ENCODE results near the gene PISD. TPM values are rescaled to one million over a fixed set of nuclear protein-coding genes. Genes with fewer than 3 reads are reported as not detected.

Gene PISD
- total RNA-seq, 4 donors from 2014 or later: 33.7 to 111 (median 47.7) TPM

- TF ChIP-seq CTCF (IDR thresholded peaks at IDR 0.05) (no peak), POLR2A (IDR thresholded peaks at IDR 0.05) (no peak), POLR2AphosphoS5 (IDR thresholded peaks at IDR 0.05) (peak in 1 of 3 donors; percentile 36), EP300 (IDR thresholded peaks at IDR 0.05; ENCODE audit: low read depth) (no peak)
- WGBS, 2 donors (ENCODE audit: low coverage in 1 of 2): 59 to 75% methylated on average over 6 to 10 of the region's 10 CpGs
- intact Hi-C loops (cut with DNase I; ENCODE audit: low total_unique reads): no loop called here
- in situ Hi-C loops (cut with MboI; ENCODE audit: low pct_ligation_motif_present in 1 of 4, low pct_unique_long_range_greater_than_20kb in 1 of 4, low sequenced_read_pairs in 3 of 4): loop anchor here in 3 of 4 donors (5.0 to 25.0 kb wide), 3 partner anchors 73 to 150 kb away; partner anchors contain the start of genes EIF4ENIF1 (in 1 of the 3) and SFI1 (in 1 of the 3)
- Histone ChIP-seq H3K36me3 (no peaks in the 10 kb centered on the region), H3K4me3 (peak overlapping the region in 1 of 4 donors; percentile 3), H3K27ac (peak overlapping the region; percentile 55 to 63 (median 56)), H3K4me1 (peaks cover 0 to 34% (median 20%) of the 10 kb centered on the region in 4 donors), H3K9me3 (no peaks in the 10 kb centered on the region), H3K27me3 (no peaks in the 10 kb centered on the region)
- no peak for DNase-seq
These were observed 24.5 kb downstream of the PISD start for GRCh38 chr22:31637447-31637890.

- H3K27ac ChIP-seq: peak overlapping the region in 2 of 4 donors; percentile 0 to 14
- no peak overlapping the region for H3K4me3 ChIP-seq
- intact Hi-C loops (cut with DNase I; ENCODE audit: low total_unique reads): no loop called here
- DNase-seq: no peak
- no peaks in the 10 kb centered on the region for H3K36me3 ChIP-seq
- in situ Hi-C loops (cut with MboI; ENCODE audit: low pct_ligation_motif_present in 1 of 4, low pct_unique_long_range_greater_than_20kb in 1 of 4, low sequenced_read_pairs in 3 of 4): loop anchor here in 3 of 4 donors (5.0 to 25.0 kb wide), 3 partner anchors 71 to 148 kb away; partner anchors contain the start of genes EIF4ENIF1 (in 1 of the 3) and SFI1 (in 1 of the 3)
- no peaks in the 10 kb centered on the region for H3K27me3 ChIP-seq
- TF ChIP-seq CTCF (IDR thresholded peaks at IDR 0.05) (no peak), POLR2AphosphoS5 (IDR thresholded peaks at IDR 0.05) (no peak), POLR2A (IDR thresholded peaks at IDR 0.05) (no peak)
- peaks cover 0 to 34% (median 28%) of the 10 kb centered on the region in 4 donors for H3K4me1 ChIP-seq
- no peaks in the 10 kb centered on the region for H3K9me3 ChIP-seq
- WGBS, 2 donors (ENCODE audit: low coverage in 1 of 2): 51 to 81% methylated on average over 4 to 13 of the region's 13 CpGs
These were observed 26.2 kb downstream of the PISD start for GRCh38 chr22:31635638-31636306.

GRCh38 chr22:31631436-31631835 lies 30.6 kb downstream of the PISD start:
- Histone ChIP-seq H3K4me1 (peaks cover 12 to 49% (median 37%) of the 10 kb centered on the region in 4 donors), H3K27me3 (no peaks in the 10 kb centered on the region), H3K9me3 (no peaks in the 10 kb centered on the region), H3K36me3 (no peaks in the 10 kb centered on the region), H3K4me3 (peak overlapping the region in 1 of 4 donors; percentile 82), H3K27ac (peak overlapping the region; percentile 84 to 89 (median 87))
- in situ Hi-C loops (cut with MboI; ENCODE audit: low pct_ligation_motif_present in 1 of 4, low pct_unique_long_range_greater_than_20kb in 1 of 4, low sequenced_read_pairs in 3 of 4): loop anchor here in 3 of 4 donors (5.0 to 25.0 kb wide), 3 partner anchors 67 to 144 kb away; partner anchors contain the start of genes EIF4ENIF1 (in 1 of the 3) and SFI1 (in 1 of the 3)
- intact Hi-C loops (cut with DNase I; ENCODE audit: low total_unique reads): loop anchor here (5.0 kb wide), 1 partner anchor 74 kb away; no protein-coding TSS in a partner anchor
- TF ChIP-seq POLR2AphosphoS5 (IDR thresholded peaks at IDR 0.05): no peak
- no peak for TF ChIP-seq EP300 (IDR thresholded peaks at IDR 0.05; ENCODE audit: low read depth)
- no peak for TF ChIP-seq CTCF (IDR thresholded peaks at IDR 0.05)
- no peak for TF ChIP-seq POLR2A (IDR thresholded peaks at IDR 0.05)
- DNase-seq: no peak
- WGBS, 2 donors (ENCODE audit: low coverage in 1 of 2): 80 to 100% methylated on average over 1 to 5 of the region's 9 CpGs
